ENCODE results near the gene PPP3R1. TPM values are rescaled to one million over a fixed set of nuclear protein-coding genes. Genes with fewer than 3 reads are reported as not detected.

The PPP3R1 gene
- total RNA-seq, 1 experiment from 2014 or later = 74.2 TPM

DNA sequence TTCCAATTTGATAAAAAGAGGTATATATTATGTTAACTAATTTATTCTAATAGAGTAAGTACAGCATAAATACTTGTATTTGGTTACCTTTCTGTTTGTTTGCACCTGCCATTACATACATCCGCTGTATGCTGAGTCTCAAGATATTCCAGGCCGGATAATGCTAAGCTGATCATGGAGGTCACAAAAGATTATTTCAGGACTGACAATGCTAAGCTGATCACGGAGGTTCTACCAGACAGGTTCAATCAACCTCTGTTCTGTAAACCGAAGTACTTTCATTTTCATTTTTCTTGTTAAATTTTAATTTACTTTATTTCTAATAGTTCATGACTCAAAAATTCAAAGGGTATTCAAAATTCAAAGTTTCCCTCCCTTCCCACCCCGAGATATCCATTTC lies 63.5 kb downstream of the PPP3R1 start:
- Histone ChIP-seq H3K23ac (ENCODE audit: insufficient read length, low read depth, low read length) (no peak overlapping the region), H3K4ac (ENCODE audit: low read depth, low read length) (no peak overlapping the region), H3K79me1 (ENCODE audit: insufficient read depth, low read depth, low read length, poor library complexity, severe bottlenecking) (peaks cover 2% of the 10 kb centered on the region), H3K9ac (ENCODE audit: extremely low read depth, insufficient read length, low read length) (no peak overlapping the region), H2AK5ac (ENCODE audit: insufficient read length, low read length) (no peak overlapping the region), H3K4me1 (ENCODE audit: insufficient read depth, low read length) (no peaks in the 10 kb centered on the region), H4K5ac (ENCODE audit: insufficient read length, low read depth, low read length) (no peak overlapping the region), H3K14ac (ENCODE audit: insufficient read depth, low read length) (no peak overlapping the region), H3K4me2 (ENCODE audit: insufficient read depth, insufficient read length, low read length) (no peak overlapping the region), H3K79me2 (ENCODE audit: insufficient read depth, low read length) (peaks cover 6% of the 10 kb centered on the region; the same call in 1 of the 2 replicates), H2BK120ac (ENCODE audit: low read depth, low read length, poor library complexity, severe bottlenecking) (no peak overlapping the region), H3K56ac (ENCODE audit: insufficient read length, low read depth, low read length) (no peak overlapping the region), H2BK20ac (ENCODE audit: low read depth, low read length, poor library complexity, severe bottlenecking) (no peak overlapping the region), H3K23me2 (ENCODE audit: insufficient read length, low read depth, low read length, poor library complexity, severe bottlenecking) (no peaks in the 10 kb centered on the region), H4K91ac (ENCODE audit: insufficient read length, low read depth, low read length) (no peak overlapping the region), H3T11ph (ENCODE audit: low read length) (no peak overlapping the region), H3K9me3 (ENCODE audit: control insufficient read depth, low read depth, low read length) (no peaks in the 10 kb centered on the region), H2BK12ac (ENCODE audit: insufficient read length, low read depth, low read length) (no peak overlapping the region), H4K20me1 (ENCODE audit: control insufficient read depth, insufficient read depth, insufficient read length) (no peaks in the 10 kb centered on the region), H3K27me3 (ENCODE audit: insufficient read depth, low read length) (no peaks in the 10 kb centered on the region), H2AFZ (ENCODE audit: low read length) (no peak overlapping the region), H2BK15ac (ENCODE audit: low read depth, low read length) (no peak overlapping the region), H4K8ac (replicated peaks; ENCODE audit: insufficient read length, low read depth, low read length) (no peak overlapping the region), H3K18ac (ENCODE audit: insufficient read length, low read depth, low read length) (no peak overlapping the region), H3K27ac (ENCODE audit: insufficient read length, low read depth, low read length) (no peak overlapping the region), H2BK5ac (ENCODE audit: insufficient read length, low read length) (no peak overlapping the region)
- peaks cover 6 to 9% of the 10 kb centered on the region in 2 experiments; a peak in 3 of 4 replicates for H3K4me1 Mint-ChIP-seq
- H3K27ac Mint-ChIP-seq = no peak overlapping the region
- H3K4me3 Mint-ChIP-seq = no peak overlapping the region
- WGBS (ENCODE audit: extremely low coverage, insufficient read length, low lambda C conversion rate) = no CpG with 5 or more reads among the region's 5 CpGs
- H3K9me3 Mint-ChIP-seq = no peaks in the 10 kb centered on the region
- H3K27me3 Mint-ChIP-seq (ENCODE audit: low read depth) = no peaks in the 10 kb centered on the region
- peaks cover 3 to 13% (median 11%) of the 10 kb centered on the region in 3 experiments; a peak in 6 of 7 replicates for H3K36me3 Mint-ChIP-seq (ENCODE audit: insufficient read depth in 1 of 3, low read depth in 3 of 3)
- TF ChIP-seq, protein P1, sequence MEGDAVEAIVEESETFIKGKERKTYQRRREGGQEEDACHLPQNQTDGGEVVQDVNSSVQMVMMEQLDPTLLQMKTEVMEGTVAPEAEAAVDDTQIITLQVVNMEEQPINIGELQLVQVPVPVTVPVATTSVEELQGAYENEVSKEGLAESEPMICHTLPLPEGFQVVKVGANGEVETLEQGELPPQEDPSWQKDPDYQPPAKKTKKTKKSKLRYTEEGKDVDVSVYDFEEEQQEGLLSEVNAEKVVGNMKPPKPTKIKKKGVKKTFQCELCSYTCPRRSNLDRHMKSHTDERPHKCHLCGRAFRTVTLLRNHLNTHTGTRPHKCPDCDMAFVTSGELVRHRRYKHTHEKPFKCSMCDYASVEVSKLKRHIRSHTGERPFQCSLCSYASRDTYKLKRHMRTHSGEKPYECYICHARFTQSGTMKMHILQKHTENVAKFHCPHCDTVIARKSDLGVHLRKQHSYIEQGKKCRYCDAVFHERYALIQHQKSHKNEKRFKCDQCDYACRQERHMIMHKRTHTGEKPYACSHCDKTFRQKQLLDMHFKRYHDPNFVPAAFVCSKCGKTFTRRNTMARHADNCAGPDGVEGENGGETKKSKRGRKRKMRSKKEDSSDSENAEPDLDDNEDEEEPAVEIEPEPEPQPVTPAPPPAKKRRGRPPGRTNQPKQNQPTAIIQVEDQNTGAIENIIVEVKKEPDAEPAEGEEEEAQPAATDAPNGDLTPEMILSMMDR (conservative IDR thresholded peaks at IDR 0.05) = no peak
- DNase-seq = no peak

All from H9 (cell line).